ENCODE results near the gene GCNT1.

GCNT1 gene

DNA sequence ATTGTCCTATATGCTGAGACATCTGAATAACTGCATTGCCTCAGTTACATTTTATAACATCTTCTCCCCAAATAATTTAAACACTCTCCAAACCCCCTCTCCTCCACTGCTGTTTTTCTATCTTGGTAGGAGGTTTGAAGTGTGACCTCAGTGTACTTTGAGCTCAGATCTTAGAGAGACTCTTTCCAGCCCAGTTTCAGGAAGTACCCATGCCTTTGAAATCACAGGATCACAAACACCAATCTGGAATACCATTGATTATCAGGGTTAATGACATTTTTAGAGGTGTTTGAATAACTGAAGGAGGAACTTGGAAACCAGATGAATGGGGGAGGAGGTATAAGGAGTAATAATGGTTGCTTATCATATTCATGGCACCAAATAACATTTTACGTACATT lies 93.2 kb downstream of the GCNT1 start:
- Histone ChIP-seq H3K9me3 (ENCODE audit: insufficient read depth, low read depth, low read length) (no peaks in the 10 kb centered on the region), H3K4me2 (ENCODE audit: low read depth, low read length, poor library complexity, severe bottlenecking) (no peak overlapping the region), H3F3A (ENCODE audit: low read depth) (no peaks in the 10 kb centered on the region), H3K4me3 (ENCODE audit: low read length, poor library complexity, severe bottlenecking) (no peak overlapping the region), H3K27me3 (ENCODE audit: insufficient read depth, low read length, poor library complexity, severe bottlenecking) (no peaks in the 10 kb centered on the region), H3K9ac (ENCODE audit: low read depth, low read length, poor library complexity, severe bottlenecking) (no peak overlapping the region), H3K79me2 (ENCODE audit: insufficient read depth, low read length) (no peaks in the 10 kb centered on the region), H3K36me3 (ENCODE audit: insufficient read depth, low read length) (no peaks in the 10 kb centered on the region), H2AFZ (ENCODE audit: low read length) (no peak overlapping the region), H3K4me1 (ENCODE audit: insufficient read depth, low read length, poor library complexity, severe bottlenecking) (peaks cover 20% of the 10 kb centered on the region), H4K20me1 (ENCODE audit: insufficient read depth, low read length, poor library complexity, severe bottlenecking) (no peaks in the 10 kb centered on the region), H3K9me2 (replicated peaks; ENCODE audit: low read depth, low read length) (no peaks in the 10 kb centered on the region)
- TF ChIP-seq CTCF (conservative IDR thresholded peaks at IDR 0.05; ENCODE audit: low read length) (no peak), EZH2phosphoT487 (IDR thresholded peaks at IDR 0.05; ENCODE audit: borderline replicate concordance) (no peak)

- Histone ChIP-seq H4K20me1 (ENCODE audit: insufficient read depth, low read length, poor library complexity, severe bottlenecking) (no peaks in the 10 kb centered on the region), H3K9me2 (replicated peaks; ENCODE audit: low read depth, low read length) (no peaks in the 10 kb centered on the region), H3K79me2 (ENCODE audit: insufficient read depth, low read length) (no peaks in the 10 kb centered on the region), H3K9ac (ENCODE audit: low read depth, low read length, poor library complexity, severe bottlenecking) (no peak overlapping the region), H3K4me3 (ENCODE audit: low read length, poor library complexity, severe bottlenecking) (no peak overlapping the region), H3F3A (ENCODE audit: low read depth) (no peaks in the 10 kb centered on the region), H3K27me3 (ENCODE audit: insufficient read depth, low read length, poor library complexity, severe bottlenecking) (no peaks in the 10 kb centered on the region), H3K9me3 (ENCODE audit: insufficient read depth, low read depth, low read length) (no peaks in the 10 kb centered on the region), H3K4me1 (ENCODE audit: insufficient read depth, low read length, poor library complexity, severe bottlenecking) (peaks cover 20% of the 10 kb centered on the region), H3K4me2 (ENCODE audit: low read depth, low read length, poor library complexity, severe bottlenecking) (no peak overlapping the region), H3K36me3 (ENCODE audit: insufficient read depth, low read length) (no peaks in the 10 kb centered on the region), H2AFZ (ENCODE audit: low read length) (no peak overlapping the region)
- no peak for TF ChIP-seq CTCF (conservative IDR thresholded peaks at IDR 0.05; ENCODE audit: low read length)
- TF ChIP-seq EZH2phosphoT487 (IDR thresholded peaks at IDR 0.05; ENCODE audit: borderline replicate concordance): no peak
Measured at GRCh38 chr9:76552751-76553455, 93.9 kb downstream of the GCNT1 start.

- Histone ChIP-seq H2AFZ (ENCODE audit: low read length) (no peak overlapping the region), H3K4me2 (ENCODE audit: low read depth, low read length, poor library complexity, severe bottlenecking) (no peak overlapping the region), H3K79me2 (ENCODE audit: insufficient read depth, low read length) (no peaks in the 10 kb centered on the region)
Measured at GRCh38 chr9:76553680-76554079, 94.7 kb downstream of the GCNT1 start.

More at GRCh38 chr9:76553680-76554079, 94.7 kb downstream of the GCNT1 start:
- Histone ChIP-seq H3K4me1 (ENCODE audit: insufficient read depth, low read length, poor library complexity, severe bottlenecking) (peaks cover 20% of the 10 kb centered on the region), H3K9me3 (ENCODE audit: insufficient read depth, low read depth, low read length) (no peaks in the 10 kb centered on the region), H3K9me2 (replicated peaks; ENCODE audit: low read depth, low read length) (no peaks in the 10 kb centered on the region), H4K20me1 (ENCODE audit: insufficient read depth, low read length, poor library complexity, severe bottlenecking) (no peaks in the 10 kb centered on the region), H3K27me3 (ENCODE audit: insufficient read depth, low read length, poor library complexity, severe bottlenecking) (no peaks in the 10 kb centered on the region), H3K9ac (ENCODE audit: low read depth, low read length, poor library complexity, severe bottlenecking) (no peak overlapping the region), H3K36me3 (ENCODE audit: insufficient read depth, low read length) (no peaks in the 10 kb centered on the region), H3K4me3 (ENCODE audit: low read length, poor library complexity, severe bottlenecking) (no peak overlapping the region), H3F3A (ENCODE audit: low read depth) (no peaks in the 10 kb centered on the region)
- TF ChIP-seq CTCF (conservative IDR thresholded peaks at IDR 0.05; ENCODE audit: low read length) (no peak), EZH2phosphoT487 (IDR thresholded peaks at IDR 0.05; ENCODE audit: borderline replicate concordance) (no peak)
